ENCODE measurements around the gene KIR3DL2.
"Not testable (repeated sequence)": the region's sequence is repeated elsewhere in the genome, so short reads cannot be mapped to it uniquely, and the experiment has no call there.

Gene KIR3DL2

GRCh38 chr19:54902061-54902460 is 51.8 kb downstream of the KIR3DL2 start:
- H3K9me3 ChIP-seq (ENCODE audit: insufficient read depth, low read depth, low read length) = no peaks in the 10 kb centered on the region
- no peaks in the 10 kb centered on the region for H3K36me3 ChIP-seq (ENCODE audit: insufficient read depth, low read depth, low read length)
- H3K27ac ChIP-seq (ENCODE audit: low read length) = no peak overlapping the region
- no peaks in the 10 kb centered on the region for H3K4me1 ChIP-seq (ENCODE audit: insufficient read depth, low read length)
- no peaks in the 10 kb centered on the region for H3K27me3 ChIP-seq (ENCODE audit: insufficient read depth, low read length)
- no peak overlapping the region for H3K4me3 ChIP-seq (ENCODE audit: low read length)
- H3K9ac ChIP-seq (ENCODE audit: low read depth, low read length) = no peak overlapping the region

- no peak overlapping the region for H3K9ac ChIP-seq (ENCODE audit: low read depth, low read length)
- H3K27me3 ChIP-seq (ENCODE audit: insufficient read depth, low read length) = no peaks in the 10 kb centered on the region
- H3K4me1 ChIP-seq (ENCODE audit: insufficient read depth, low read length) = no peaks in the 10 kb centered on the region
- no peak overlapping the region for H3K4me3 ChIP-seq (ENCODE audit: low read length)
- H3K36me3 ChIP-seq (ENCODE audit: insufficient read depth, low read depth, low read length) = no peaks in the 10 kb centered on the region
- no peaks in the 10 kb centered on the region for H3K9me3 ChIP-seq (ENCODE audit: insufficient read depth, low read depth, low read length)
- no peak overlapping the region for H3K27ac ChIP-seq (ENCODE audit: low read length)
Measured at GRCh38 chr19:54903303-54903702, 53.1 kb downstream of the KIR3DL2 start.

GRCh38 chr19:54904261-54904660 is 54.0 kb downstream of the KIR3DL2 start:
- H3K9me3 ChIP-seq (ENCODE audit: insufficient read depth, low read depth, low read length); H3K9ac ChIP-seq (ENCODE audit: low read depth, low read length); H3K27ac ChIP-seq (ENCODE audit: low read length); H3K27me3 ChIP-seq (ENCODE audit: insufficient read depth, low read length); H3K4me1 ChIP-seq (ENCODE audit: insufficient read depth, low read length); H3K4me3 ChIP-seq (ENCODE audit: low read length); H3K36me3 ChIP-seq (ENCODE audit: insufficient read depth, low read depth, low read length): not testable (repeated sequence)

- no peak overlapping the region for H3K9ac ChIP-seq (ENCODE audit: low read depth, low read length)
- no peak overlapping the region for H3K4me3 ChIP-seq (ENCODE audit: low read length)
- H3K27ac ChIP-seq (ENCODE audit: low read length) = no peak overlapping the region
- no peaks in the 10 kb centered on the region for H3K4me1 ChIP-seq (ENCODE audit: insufficient read depth, low read length)
- H3K36me3 ChIP-seq (ENCODE audit: insufficient read depth, low read depth, low read length) = no peaks in the 10 kb centered on the region
- no peaks in the 10 kb centered on the region for H3K9me3 ChIP-seq (ENCODE audit: insufficient read depth, low read depth, low read length)
- no peaks in the 10 kb centered on the region for H3K27me3 ChIP-seq (ENCODE audit: insufficient read depth, low read length)
Measured at GRCh38 chr19:54905421-54905802, 55.2 kb downstream of the KIR3DL2 start.

GRCh38 chr19:54905803-54906511 is 55.7 kb downstream of the KIR3DL2 start, which contains the start of gene NCR1:
Gene NCR1, plus strand, starts transcription at chr19:54906148. Its CDS starts 40 bp downstream, at chr19:54906188.
- H3K4me3 ChIP-seq (ENCODE audit: low read length) = no peak within 1 kb of the TSS
- no peaks in the 10 kb centered on the region for H3K4me1 ChIP-seq (ENCODE audit: insufficient read depth, low read length)
- H3K9me3 ChIP-seq (ENCODE audit: insufficient read depth, low read depth, low read length) = no peaks in the 10 kb centered on the region
- H3K27me3 ChIP-seq (ENCODE audit: insufficient read depth, low read length) = no peaks in the 10 kb centered on the region
- no peaks in the 10 kb centered on the region for H3K36me3 ChIP-seq (ENCODE audit: insufficient read depth, low read depth, low read length)
- H3K9ac ChIP-seq (ENCODE audit: low read depth, low read length) = no peak within 1 kb of the TSS
- H3K27ac ChIP-seq (ENCODE audit: low read length) = no peak within 1 kb of the TSS

- Histone ChIP-seq H3K9ac (ENCODE audit: low read depth, low read length) (no peak overlapping the region), H3K9me3 (ENCODE audit: insufficient read depth, low read depth, low read length) (no peaks in the 10 kb centered on the region), H3K4me1 (ENCODE audit: insufficient read depth, low read length) (no peaks in the 10 kb centered on the region), H3K27ac (ENCODE audit: low read length) (no peak overlapping the region), H3K4me3 (ENCODE audit: low read length) (no peak overlapping the region), H3K27me3 (ENCODE audit: insufficient read depth, low read length) (no peaks in the 10 kb centered on the region), H3K36me3 (ENCODE audit: insufficient read depth, low read depth, low read length) (no peaks in the 10 kb centered on the region)
Measured at GRCh38 chr19:54906819-54907218, 56.6 kb downstream of the KIR3DL2 start.

- not testable (repeated sequence) for H3K9me3 ChIP-seq (ENCODE audit: insufficient read depth, low read depth, low read length); H3K4me1 ChIP-seq (ENCODE audit: insufficient read depth, low read length); H3K4me3 ChIP-seq (ENCODE audit: low read length); H3K27ac ChIP-seq (ENCODE audit: low read length); H3K9ac ChIP-seq (ENCODE audit: low read depth, low read length); H3K27me3 ChIP-seq (ENCODE audit: insufficient read depth, low read length); H3K36me3 ChIP-seq (ENCODE audit: insufficient read depth, low read depth, low read length)
Measured at GRCh38 chr19:54907899-54908298, 57.7 kb downstream of the KIR3DL2 start.

Measured in iPS-20b (cell line).